H1 (cell line): ENCODE data around the gene RPL41. TPM values are rescaled to one million over a fixed set of nuclear protein-coding genes. Genes with fewer than 3 reads are reported as not detected.

Source experiments
- CTCF ChIA-PET: fragments of 300-600 bp; sonication (Branson Sonifier 250); formaldehyde crosslinking; loops from one replicate; lab custom pipeline; 2021; ENCODE audit not compliant: partially characterized antibody; lab: Charles Lee
- POLR2A ChIA-PET: fragments of 300-600 bp; sonication (Branson Sonifier 250); formaldehyde crosslinking; loops from one replicate; lab custom pipeline; 2021; ENCODE audit warnings: inconsistent platforms; ENCODE audit not compliant: partially characterized antibody; lab: Charles Lee
- DNase-seq, 2 experiments: peaks; one replicate each; pipeline versions ENCODE4 v3.0.0 to v3.0.0-alpha.2; 2010 to 2022; ENCODE audit warnings: low spot score in 2 of 2, low read depth in 1 of 2, mixed read lengths in 1 of 2
- FAIRE-seq: peaks from 2 replicates; lab custom pipeline; 2011; peaks lifted over from hg19 to GRCh38; lab: Jason Lieb, UNC
- H2AFZ ChIP-seq: 2 replicates; pipeline ENCODE4 v1.8.1; 2012; ENCODE audit warnings: low read length, inconsistent platforms
- H2AK5ac ChIP-seq: 2 replicates; pipeline ENCODE4 v1.6.1; 2013; ENCODE audit warnings: low read depth, low read length
- H2BK120ac ChIP-seq: replicated peaks from 2 replicates; pipeline ENCODE3; 2013; ENCODE audit warnings: low read depth, low read length, inconsistent platforms
- H2BK12ac ChIP-seq: 2 replicates; pipeline ENCODE4 v1.6.1; 2013; ENCODE audit warnings: low read depth, low read length
- H2BK15ac ChIP-seq: 2 replicates; pipeline ENCODE4 v1.6.1; 2013; ENCODE audit warnings: low read length
- H2BK20ac ChIP-seq: 2 replicates; pipeline ENCODE4 v1.6.1; 2013; ENCODE audit warnings: low read length
- H2BK5ac ChIP-seq: 2 replicates; pipeline ENCODE4 v1.6.1; 2013; ENCODE audit warnings: low read depth, low read length
- H3K14ac ChIP-seq: 2 replicates; pipeline ENCODE4 v1.6.1; 2013; ENCODE audit warnings: inconsistent platforms; ENCODE audit not compliant: insufficient read length
- H3K18ac ChIP-seq: 2 replicates; pipeline ENCODE4 v1.6.1; 2013; ENCODE audit warnings: low read length; ENCODE audit errors: extremely low read depth
- H3K23ac ChIP-seq: 2 replicates; pipeline ENCODE4 v1.6.1; 2013; ENCODE audit warnings: inconsistent platforms; ENCODE audit not compliant: insufficient read length
- H3K23me2 ChIP-seq: 2 replicates; pipeline ENCODE4 v1.6.1; 2013; ENCODE audit warnings: low read depth, low read length
- H3K27ac ChIP-seq: 2 replicates; pipeline ENCODE4 v1.6.1; 2011; ENCODE audit warnings: low read depth, low read length, inconsistent platforms
- H3K27me3 ChIP-seq, 4 experiments: replicated peaks in 1 of 4; 1 replicate in 1 of 4; 2 replicates in 3 of 4; pipeline versions ENCODE4 v1.6.1 to v1.8.1; 2011 to 2013; ENCODE audit warnings: low read length in 3 of 4, mild to moderate bottlenecking in 3 of 4, inconsistent platforms in 2 of 4, mixed read lengths in 2 of 4, moderate library complexity in 1 of 4; ENCODE audit not compliant: control insufficient read depth in 3 of 4, insufficient read depth in 3 of 4; ENCODE audit errors: extremely low read depth in 1 of 4
- H3K36me3 ChIP-seq, 4 experiments: 2 replicates each; pipeline versions ENCODE4 v1.6.1 to v1.8.1; 2011 to 2013; ENCODE audit warnings: mild to moderate bottlenecking in 4 of 4, low read length in 3 of 4, moderate library complexity in 2 of 4, control low read depth in 1 of 4, inconsistent platforms in 1 of 4; ENCODE audit not compliant: insufficient read depth in 4 of 4, control insufficient read depth in 2 of 4
- H3K4ac ChIP-seq: replicated peaks from 2 replicates; pipeline ENCODE3; 2013; ENCODE audit warnings: low read length, low read depth, mixed read lengths, inconsistent platforms; ENCODE audit not compliant: insufficient read length
- H3K4me1 ChIP-seq, 4 experiments: replicated peaks in 1 of 4; 1 replicate in 1 of 4; 2 replicates in 3 of 4; pipeline versions ENCODE4 v1.6.1 to v1.8.1; 2011 to 2013; ENCODE audit warnings: low read length in 3 of 4, inconsistent platforms in 2 of 4, mixed read lengths in 1 of 4; ENCODE audit not compliant: insufficient read depth in 4 of 4, control insufficient read depth in 3 of 4
- H3K4me2 ChIP-seq, 2 experiments: 2 replicates each; pipeline versions ENCODE4 v1.6.1 to v1.8.1; 2011 to 2013; ENCODE audit warnings: low read depth in 2 of 2, low read length in 2 of 2, control low read depth in 1 of 2, inconsistent platforms in 1 of 2, mild to moderate bottlenecking in 1 of 2; ENCODE audit not compliant: insufficient read depth in 1 of 2
- H3K4me3 ChIP-seq, 4 experiments: fragments of 200-600, 300-600 bp in 1 of 4; sonication (generic), shearing (Covaris generic), sonication (Bioruptor Twin) in 1 of 4; 2 replicates each; pipeline versions ENCODE4 v1.5.1 to v1.8.1; 2011 to 2016; ENCODE audit warnings: low read length in 4 of 4, low read depth in 3 of 4, control low read depth in 2 of 4, inconsistent platforms in 2 of 4, mild to moderate bottlenecking in 2 of 4, mixed read lengths in 1 of 4, moderate library complexity in 1 of 4; ENCODE audit not compliant: insufficient read depth in 2 of 4; ENCODE audit errors: extremely low read depth in 1 of 4
- H3K56ac ChIP-seq: replicated peaks from 2 replicates; pipeline ENCODE3; 2013; ENCODE audit warnings: low read depth, mild to moderate bottlenecking, mixed read lengths, low read length, inconsistent platforms; ENCODE audit not compliant: insufficient read length
- H3K79me1 ChIP-seq: 2 replicates; pipeline ENCODE4 v1.6.1; 2013; ENCODE audit warnings: low read depth, low read length, control low read depth
- H3K79me2 ChIP-seq, 2 experiments: 2 replicates each; pipeline versions ENCODE4 v1.6.1 to v1.8.1; 2012 to 2013; ENCODE audit warnings: low read length in 2 of 2, mild to moderate bottlenecking in 2 of 2, inconsistent platforms in 1 of 2; ENCODE audit not compliant: insufficient read depth in 2 of 2, control insufficient read depth in 1 of 2
- H3K9ac ChIP-seq, 4 experiments: replicated peaks in 1 of 4; 1 replicate in 1 of 4; 2 replicates in 3 of 4; pipeline versions ENCODE4 v1.6.1 to v1.8.1; 2011 to 2013; ENCODE audit warnings: low read depth in 3 of 4, low read length in 3 of 4, control low read depth in 2 of 4, mild to moderate bottlenecking in 2 of 4, moderate library complexity in 2 of 4, inconsistent platforms in 1 of 4; ENCODE audit errors: extremely low read depth in 1 of 4
- H3K9me3 ChIP-seq, 2 experiments: 2 replicates each; pipeline versions ENCODE4 v1.6.1 to v1.8.1; 2012 to 2013; ENCODE audit warnings: mild to moderate bottlenecking in 2 of 2, moderate library complexity in 2 of 2, control low read depth in 1 of 2, inconsistent platforms in 1 of 2, low read depth in 1 of 2, low read length in 1 of 2, mixed read lengths in 1 of 2; ENCODE audit not compliant: insufficient read depth in 2 of 2
- H4K20me1 ChIP-seq, 2 experiments: replicated peaks in 1 of 2; 2 replicates each; pipeline versions ENCODE3 to v1.8.1; 2011 to 2013; ENCODE audit warnings: inconsistent platforms in 2 of 2, low read length in 2 of 2, mild to moderate bottlenecking in 1 of 2; ENCODE audit not compliant: insufficient read depth in 2 of 2, control insufficient read depth in 1 of 2
- H4K5ac ChIP-seq: 2 replicates; pipeline ENCODE4 v1.6.1; 2013; ENCODE audit warnings: low read length, low read depth, mixed read lengths, inconsistent platforms; ENCODE audit not compliant: insufficient read length
- H4K8ac ChIP-seq: 2 replicates; pipeline ENCODE4 v1.8.0; 2013; ENCODE audit warnings: mild to moderate bottlenecking, moderate library complexity, low read length, inconsistent platforms; ENCODE audit not compliant: insufficient read depth; ENCODE audit errors: extremely low read depth
- H4K91ac ChIP-seq: replicated peaks from 2 replicates; pipeline ENCODE3; 2013; ENCODE audit warnings: low read length, mixed read lengths, inconsistent platforms; ENCODE audit not compliant: insufficient read length
- USF2 ChIP-seq: IDR thresholded peaks from 2 replicates; pipeline ENCODE4 v1.6.1; 2011; ENCODE audit warnings: low read length, improper control_type of control experiment
- WGBS, 2 experiments: shearing (Covaris generic) in 1 of 2; methylation state at CpG; one replicate each; pipeline versions ENCODE4 v1.1.6 to v1.1.7; 2013 to 2015; ENCODE audit warnings: low lambda C conversion rate in 2 of 2, mixed read lengths in 2 of 2, inconsistent platforms in 1 of 2, low coverage in 1 of 2, missing lambda C conversion rate in 1 of 2; ENCODE audit not compliant: insufficient replicate concordance in 2 of 2, insufficient coverage in 1 of 2, insufficient read length in 1 of 2; ENCODE audit errors: extremely low coverage in 1 of 2, missing lambda C conversion rate in 1 of 2; 5-methylcytosine and 5-hydroxymethylcytosine counted together
- polyA plus RNA-seq, 7 experiments: library from polyadenylated mRNA; depleted of rRNA in 3 of 7; stranded (reverse) in 5 of 7; unstranded in 2 of 7; fragments of >200 nt in 5 of 7; fragments of 200-250 nt in 2 of 7; gene quantifications; 1 replicate in 5 of 7; 2 replicates in 1 of 7; 4 replicates in 1 of 7; pipeline versions ENCODE4 v1.2.1 to v1.2.3, GENCODE V29; 2011 to 2013; ENCODE audit warnings: missing spikeins in 2 of 7, mixed read lengths in 2 of 7
- total RNA-seq: library from RNA; stranded (reverse); fragmentation: NEBNext Ultra II Directional; extraction: Animal tissue kit (Norgen Biotek cat#: 25700); gene quantifications from 2 replicates; pipeline ENCODE4 v1.2.1, GENCODE V29; 2021

Gene RPL41
- total and polyA plus RNA-seq, 2 of the 8 experiments (the other 6 are each of a cell fraction or from before 2014, with no cell fraction given) = 4,440 to 16,488 TPM

- no peak for TF ChIP-seq USF2
- H2AK5ac ChIP-seq = no peak overlapping the region
- no peak overlapping the region for H3K4me2 ChIP-seq
- H4K8ac ChIP-seq = no peak overlapping the region
- no peak overlapping the region for H3K9ac ChIP-seq
- no peak overlapping the region for H3K27ac ChIP-seq
- no peak overlapping the region for H3K4me3 ChIP-seq
- H3K9me3 ChIP-seq = no peaks in the 10 kb centered on the region
- H3K79me2 ChIP-seq = peaks cover 0 to 18% of the 10 kb centered on the region in 2 experiments; a peak in 2 of 4 replicates
- H2BK12ac ChIP-seq = no peak overlapping the region
- no peak overlapping the region for H2BK20ac ChIP-seq
- H2AFZ ChIP-seq = no peak overlapping the region
- H2BK120ac ChIP-seq = no peak overlapping the region
- H3K14ac ChIP-seq = no peak overlapping the region
- H4K5ac ChIP-seq = no peak overlapping the region
- ChIA-PET POLR2A (interaction anchor here (3.3 to 8.9 kb wide), 3 partner anchors 17 to 41 kb away, joined by 20 to 112 read pairs (median 29); partner anchors contain the start of genes PA2G4, RPL41 and ZC3H10), CTCF (interaction anchor here (0.8 to 4.8 kb wide), 5 partner anchors 9 to 35 kb away, joined by 3 to 38 read pairs (median 14); partner anchors contain the start of gene PA2G4)
- peaks cover 2 to 9% of the 10 kb centered on the region in 2 experiments for H4K20me1 ChIP-seq
- H4K91ac ChIP-seq = no peak overlapping the region
- H2BK15ac ChIP-seq = no peak overlapping the region
- WGBS, 2 experiments = 90% methylated on average over 6 of the region's 6 CpGs; no CpG with 5 or more reads in 1 of the 2 experiments
- DNase-seq = no peak
- peaks cover 20 to 53% (median 39%) of the 10 kb centered on the region in 4 experiments for H3K36me3 ChIP-seq
- no peak for FAIRE-seq
- peaks cover 2% of the 10 kb centered on the region; the same call in 1 of the 2 replicates for H3K79me1 ChIP-seq
- no peak overlapping the region for H3K23ac ChIP-seq
- H3K56ac ChIP-seq = no peak overlapping the region
- H2BK5ac ChIP-seq = no peak overlapping the region
- no peaks in the 10 kb centered on the region; the same call in 1 of the 2 replicates for H3K23me2 ChIP-seq
- H3K4ac ChIP-seq = no peak overlapping the region
- H3K18ac ChIP-seq = no peak overlapping the region
- H3K4me1 ChIP-seq = peaks cover 0 to 5% (median 2%) of the 10 kb centered on the region in 4 experiments; a peak in 6 of 7 replicates
- no peaks in the 10 kb centered on the region for H3K27me3 ChIP-seq
Measured at GRCh38 chr12:56086608-56087007, 29.8 kb upstream of the RPL41 start.
